ENCODE results near the gene VPS13C.

Gene VPS13C

DNA sequence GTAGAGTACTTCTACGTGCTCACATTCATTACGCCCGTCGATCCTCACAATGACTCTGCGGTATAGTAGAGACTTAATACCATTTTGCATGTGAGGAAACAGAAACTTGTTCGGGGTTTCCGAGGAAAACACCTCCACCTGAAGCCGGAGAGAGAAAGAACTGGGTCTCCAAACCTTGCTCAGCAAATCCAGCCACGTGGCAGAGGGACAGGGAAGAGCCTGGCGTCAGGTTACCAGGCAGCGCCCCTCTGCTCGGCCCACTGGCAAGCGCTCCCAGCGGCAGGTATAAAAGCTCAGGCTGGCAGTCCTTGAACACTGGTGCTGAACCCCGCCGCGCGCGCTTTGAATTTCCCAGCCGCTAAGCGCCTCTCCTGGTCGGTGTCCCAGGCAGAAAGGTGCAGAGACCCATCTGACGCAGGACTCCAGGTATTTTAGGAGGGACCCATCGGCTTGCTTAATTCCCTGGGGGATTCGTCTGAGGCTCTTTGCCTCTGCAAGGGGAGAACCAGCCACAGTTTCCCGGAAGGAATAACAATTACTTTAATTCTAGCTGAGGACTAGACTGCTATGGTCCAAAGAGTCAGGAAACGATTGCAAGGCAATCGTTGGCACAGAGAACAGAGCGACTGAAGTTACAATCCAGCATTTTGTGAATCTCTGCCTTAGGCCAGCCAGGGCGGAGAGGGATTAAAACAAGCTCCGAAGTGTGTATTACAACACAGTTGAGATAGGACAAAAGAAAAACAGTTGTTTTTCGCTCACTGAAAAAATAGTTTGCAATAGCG is 6.6 kb upstream of the VPS13C start, which contains the start of gene C2CD4A:
C2CD4A (plus strand) TSS at position 315 of the 785 bp plus-strand sequence. CDS start 637 bp downstream, outside the sequence.
- peak; percentile 49 for DNase-seq (ENCODE audit: low spot score)

DNA sequence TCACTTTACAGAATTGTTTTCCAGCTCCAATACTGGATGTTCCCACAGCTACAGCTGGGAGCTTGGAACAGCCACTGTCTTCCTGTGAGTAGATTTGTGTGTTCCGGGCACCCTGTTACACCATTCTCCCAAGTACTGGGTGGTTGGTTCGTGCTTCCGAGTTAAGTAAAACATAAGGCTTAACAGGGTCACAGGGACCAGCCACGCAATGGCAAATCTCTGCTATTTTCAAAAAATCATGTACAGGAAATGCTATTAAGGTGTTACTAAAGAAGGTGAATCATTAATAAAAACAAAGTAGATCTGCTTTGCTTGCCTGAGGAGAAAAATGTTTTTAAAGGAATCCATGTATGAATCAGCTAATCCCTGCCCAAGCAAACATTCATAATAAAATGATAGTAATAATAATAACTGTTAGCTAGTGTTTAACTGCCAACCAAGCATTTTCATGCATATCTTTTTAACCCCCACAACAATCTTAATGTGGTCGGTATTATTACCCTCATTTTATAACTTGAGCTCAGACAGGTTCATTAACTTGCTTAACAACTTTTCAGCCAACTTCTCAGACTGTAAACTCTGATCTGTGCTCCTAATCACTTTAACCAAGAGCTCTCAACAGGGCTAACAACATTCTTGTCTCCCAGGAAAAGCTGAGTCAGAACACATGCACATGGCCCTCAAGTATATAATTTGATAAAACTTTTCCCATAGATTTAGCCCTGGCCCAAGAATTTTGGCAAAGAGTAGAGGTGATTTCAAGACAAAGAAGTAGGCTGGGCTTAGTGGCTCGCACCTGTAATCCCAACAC is 3.8 kb upstream of the VPS13C start:
- in situ Hi-C loops (cut with MboI; ENCODE audit: low sequenced_read_pairs, unreplicated experiment): loop anchor here (10.0 kb wide), 1 partner anchor 189 kb away; no protein-coding TSS in a partner anchor
- TF ChIP-seq, protein P1, sequence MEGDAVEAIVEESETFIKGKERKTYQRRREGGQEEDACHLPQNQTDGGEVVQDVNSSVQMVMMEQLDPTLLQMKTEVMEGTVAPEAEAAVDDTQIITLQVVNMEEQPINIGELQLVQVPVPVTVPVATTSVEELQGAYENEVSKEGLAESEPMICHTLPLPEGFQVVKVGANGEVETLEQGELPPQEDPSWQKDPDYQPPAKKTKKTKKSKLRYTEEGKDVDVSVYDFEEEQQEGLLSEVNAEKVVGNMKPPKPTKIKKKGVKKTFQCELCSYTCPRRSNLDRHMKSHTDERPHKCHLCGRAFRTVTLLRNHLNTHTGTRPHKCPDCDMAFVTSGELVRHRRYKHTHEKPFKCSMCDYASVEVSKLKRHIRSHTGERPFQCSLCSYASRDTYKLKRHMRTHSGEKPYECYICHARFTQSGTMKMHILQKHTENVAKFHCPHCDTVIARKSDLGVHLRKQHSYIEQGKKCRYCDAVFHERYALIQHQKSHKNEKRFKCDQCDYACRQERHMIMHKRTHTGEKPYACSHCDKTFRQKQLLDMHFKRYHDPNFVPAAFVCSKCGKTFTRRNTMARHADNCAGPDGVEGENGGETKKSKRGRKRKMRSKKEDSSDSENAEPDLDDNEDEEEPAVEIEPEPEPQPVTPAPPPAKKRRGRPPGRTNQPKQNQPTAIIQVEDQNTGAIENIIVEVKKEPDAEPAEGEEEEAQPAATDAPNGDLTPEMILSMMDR (IDR thresholded peaks at IDR 0.05; ENCODE audit: borderline replicate concordance, control extremely low read depth, extremely low read depth, insufficient read depth, missing control alignments): no peak
- DNase-seq (ENCODE audit: low spot score): no peak

More for the DNA sequence above, 6.6 kb upstream of the VPS13C start, which contains the start of gene C2CD4A:
- TF ChIP-seq, protein P1 (IDR thresholded peaks at IDR 0.05; ENCODE audit: borderline replicate concordance, control extremely low read depth, extremely low read depth, insufficient read depth, missing control alignments): no peak
- in situ Hi-C loops (cut with MboI; ENCODE audit: low sequenced_read_pairs, unreplicated experiment): loop anchor here (10.0 kb wide), 1 partner anchor 192 kb away; no protein-coding TSS in a partner anchor

DNA sequence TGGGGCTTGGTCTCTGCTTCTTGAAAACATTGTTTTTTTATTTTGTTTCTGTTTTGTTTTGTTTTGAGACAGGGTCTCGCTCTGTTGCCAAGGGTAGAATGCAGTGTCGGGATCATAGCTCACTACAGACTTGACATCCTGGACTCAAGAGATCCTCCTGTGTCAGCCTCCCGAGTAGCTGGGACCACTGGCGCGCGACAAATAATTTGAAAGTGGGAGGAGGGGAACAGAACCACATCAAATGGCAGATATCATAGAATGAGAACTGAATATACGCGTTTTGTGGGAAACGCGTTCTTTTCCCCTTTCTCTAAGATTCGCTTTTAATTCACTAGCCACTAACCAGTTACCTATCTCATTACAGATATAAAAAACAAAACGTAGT is 641 bp upstream of the VPS13C start:
- DNase-seq (ENCODE audit: low spot score): no peak
- in situ Hi-C loops (cut with MboI; ENCODE audit: low sequenced_read_pairs, unreplicated experiment): loop anchor here (10.0 kb wide), 1 partner anchor 186 kb away; no protein-coding TSS in a partner anchor
- TF ChIP-seq, protein P1 (IDR thresholded peaks at IDR 0.05; ENCODE audit: borderline replicate concordance, control extremely low read depth, extremely low read depth, insufficient read depth, missing control alignments): no peak

DNA sequence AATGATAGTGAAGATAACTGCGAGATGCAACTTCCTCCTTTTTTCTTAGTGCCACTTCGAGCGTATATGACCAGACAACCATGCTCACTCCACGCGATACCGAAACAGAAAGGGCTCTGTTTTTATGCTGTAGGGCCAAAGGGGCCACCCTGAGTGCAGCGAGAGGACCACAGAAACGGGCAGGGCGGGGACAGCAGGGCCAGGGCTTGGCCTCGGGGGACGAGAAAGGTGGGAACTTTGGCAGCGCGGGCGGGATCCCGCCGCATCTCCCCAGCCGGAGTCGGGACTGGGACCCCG is 483 bp downstream of the VPS13C start:
- TF ChIP-seq, protein P1 (IDR thresholded peaks at IDR 0.05; ENCODE audit: borderline replicate concordance, control extremely low read depth, extremely low read depth, insufficient read depth, missing control alignments): no peak
- in situ Hi-C loops (cut with MboI; ENCODE audit: low sequenced_read_pairs, unreplicated experiment): loop anchor here (10.0 kb wide), 1 partner anchor 185 kb away; no protein-coding TSS in a partner anchor
- DNase-seq (ENCODE audit: low spot score): peak; percentile 82

GRCh38 chr15:62059108-62059815 is 985 bp downstream of the VPS13C start:
- TF ChIP-seq, protein P1 (IDR thresholded peaks at IDR 0.05; ENCODE audit: borderline replicate concordance, control extremely low read depth, extremely low read depth, insufficient read depth, missing control alignments): no peak
- no peak for DNase-seq (ENCODE audit: low spot score)
- in situ Hi-C loops (cut with MboI; ENCODE audit: low sequenced_read_pairs, unreplicated experiment): no loop called here
